NOMO-1 treated with dmso at 0.1 percent for 144 hours (cell line): ENCODE data around the gene TTC21B.
A peak's percentile ranks its signal among the peaks of the same experiment; 100 is the strongest.

Source experiments
- DNase-seq: peaks from one replicate; lab custom pipeline; 2025; ENCODE audit not compliant: unreplicated experiment; lab: John Stamatoyannopoulos, UW

Gene TTC21B

GRCh38 chr2:165839610-165840009 lies 114.0 kb downstream of the TTC21B start:
- DNase-seq, result no peak

GRCh38 chr2:165837122-165837521 lies 116.5 kb downstream of the TTC21B start:
- no peak for DNase-seq

- no peak for DNase-seq
Measured at GRCh38 chr2:165835363-165835762, 118.2 kb downstream of the TTC21B start.

GRCh38 chr2:165833156-165833555 lies 120.4 kb downstream of the TTC21B start:
- no peak for DNase-seq

- peak; percentile 54 for DNase-seq
Measured at GRCh38 chr2:165827921-165828276, 125.7 kb downstream of the TTC21B start.

GRCh38 chr2:165827016-165827920 lies 126.3 kb downstream of the TTC21B start:
- no peak for DNase-seq

- DNase-seq, result no peak
Measured at GRCh38 chr2:165825041-165825440, 128.5 kb downstream of the TTC21B start.
